ENCODE measurements around the gene CCDC12. TPM values are rescaled to one million over a fixed set of nuclear protein-coding genes. Genes with fewer than 3 reads are reported as not detected.

CCDC12 gene
- total RNA-seq, 1 donor from 2014 or later = 33.0 TPM

DNA sequence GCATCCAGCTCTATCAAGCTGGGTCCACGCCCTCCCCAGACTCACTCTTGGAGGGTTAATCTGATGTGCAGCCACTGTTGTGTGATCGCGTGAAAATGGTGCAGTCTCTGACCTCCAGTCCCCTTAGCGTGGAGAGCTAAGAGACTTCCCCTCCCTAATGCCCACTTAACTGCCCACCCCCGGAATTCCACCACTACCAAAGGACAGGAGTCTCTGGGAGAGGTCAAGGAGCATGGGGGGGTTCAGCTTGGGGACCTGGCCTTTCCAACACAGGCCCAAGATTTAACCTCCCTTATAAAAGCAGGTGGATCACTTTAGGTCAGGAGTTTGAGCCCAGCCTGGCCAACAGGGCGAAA is 48.8 kb downstream of the CCDC12 start:
- Histone ChIP-seq H3K36me3 (ENCODE audit: control insufficient read depth, insufficient read depth, low read length) (peaks cover 4% of the 10 kb centered on the region), H3K27me3 (ENCODE audit: control insufficient read depth, insufficient read depth, low read length) (no peaks in the 10 kb centered on the region), H3K4me3 (ENCODE audit: low read depth, low read length) (no peak overlapping the region)
- DNase-seq (ENCODE audit: low read depth) = no peak
- TF ChIP-seq, protein P1, sequence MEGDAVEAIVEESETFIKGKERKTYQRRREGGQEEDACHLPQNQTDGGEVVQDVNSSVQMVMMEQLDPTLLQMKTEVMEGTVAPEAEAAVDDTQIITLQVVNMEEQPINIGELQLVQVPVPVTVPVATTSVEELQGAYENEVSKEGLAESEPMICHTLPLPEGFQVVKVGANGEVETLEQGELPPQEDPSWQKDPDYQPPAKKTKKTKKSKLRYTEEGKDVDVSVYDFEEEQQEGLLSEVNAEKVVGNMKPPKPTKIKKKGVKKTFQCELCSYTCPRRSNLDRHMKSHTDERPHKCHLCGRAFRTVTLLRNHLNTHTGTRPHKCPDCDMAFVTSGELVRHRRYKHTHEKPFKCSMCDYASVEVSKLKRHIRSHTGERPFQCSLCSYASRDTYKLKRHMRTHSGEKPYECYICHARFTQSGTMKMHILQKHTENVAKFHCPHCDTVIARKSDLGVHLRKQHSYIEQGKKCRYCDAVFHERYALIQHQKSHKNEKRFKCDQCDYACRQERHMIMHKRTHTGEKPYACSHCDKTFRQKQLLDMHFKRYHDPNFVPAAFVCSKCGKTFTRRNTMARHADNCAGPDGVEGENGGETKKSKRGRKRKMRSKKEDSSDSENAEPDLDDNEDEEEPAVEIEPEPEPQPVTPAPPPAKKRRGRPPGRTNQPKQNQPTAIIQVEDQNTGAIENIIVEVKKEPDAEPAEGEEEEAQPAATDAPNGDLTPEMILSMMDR (IDR thresholded peaks at IDR 0.05; ENCODE audit: insufficient read depth, low read length, poor library complexity, severe bottlenecking) = no peak

DNA sequence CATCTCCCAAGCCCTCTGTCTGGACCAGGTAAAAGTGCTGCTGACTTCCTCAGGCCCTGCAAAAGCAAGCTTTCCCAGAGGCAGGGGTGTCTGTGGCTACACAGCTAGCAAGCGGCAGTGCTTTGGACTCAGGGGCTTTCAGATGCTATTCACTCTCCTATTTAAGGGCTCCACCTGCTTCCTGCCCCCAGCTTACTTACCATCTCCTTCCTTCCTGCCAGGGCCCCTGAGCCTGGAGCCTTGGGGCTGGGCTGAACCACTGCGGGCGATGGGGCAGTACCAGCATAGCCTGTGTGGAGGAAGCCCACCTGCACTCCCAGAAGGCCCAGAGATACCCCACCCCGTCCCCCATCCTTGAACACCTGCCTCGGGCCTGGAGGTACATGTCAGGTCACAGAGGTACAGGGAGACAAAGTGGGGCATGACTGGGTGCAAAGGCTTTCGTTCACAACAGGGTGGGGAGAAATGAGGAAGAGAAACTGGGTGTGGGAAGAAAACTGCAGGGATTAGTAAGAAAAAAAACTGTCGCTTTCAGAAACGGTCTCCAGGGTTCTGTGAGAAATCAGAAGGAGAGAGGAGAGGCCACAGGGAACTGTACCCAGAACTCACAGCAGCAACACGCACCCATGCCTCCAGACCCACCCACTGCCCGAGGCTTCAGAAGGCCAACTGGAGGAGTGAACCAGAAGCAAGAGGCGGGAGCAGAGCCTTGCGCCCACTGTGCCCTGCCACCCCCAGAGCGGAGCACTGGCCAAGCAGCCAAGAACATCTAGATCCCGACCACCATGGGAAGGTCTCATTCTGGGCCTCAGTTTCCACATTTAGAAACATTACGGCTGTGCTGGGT is 49.5 kb downstream of the CCDC12 start:
- H3K27me3 ChIP-seq (ENCODE audit: control insufficient read depth, insufficient read depth, low read length) = no peaks in the 10 kb centered on the region
- H3K4me3 ChIP-seq (ENCODE audit: low read depth, low read length) = no peak overlapping the region
- H3K36me3 ChIP-seq (ENCODE audit: control insufficient read depth, insufficient read depth, low read length) = peaks cover 4% of the 10 kb centered on the region
- DNase-seq (ENCODE audit: low read depth) = no peak
- TF ChIP-seq, protein P1 (IDR thresholded peaks at IDR 0.05; ENCODE audit: insufficient read depth, low read length, poor library complexity, severe bottlenecking) = no peak

GRCh38 chr3:46926447-46926846 is 50.1 kb downstream of the CCDC12 start:
- Histone ChIP-seq H3K36me3 (ENCODE audit: control insufficient read depth, insufficient read depth, low read length) (peaks cover 5% of the 10 kb centered on the region), H3K4me3 (ENCODE audit: low read depth, low read length) (no peak overlapping the region), H3K27me3 (ENCODE audit: control insufficient read depth, insufficient read depth, low read length) (no peaks in the 10 kb centered on the region)
- TF ChIP-seq, protein P1 (IDR thresholded peaks at IDR 0.05; ENCODE audit: insufficient read depth, low read length, poor library complexity, severe bottlenecking) = no peak
- no peak for DNase-seq (ENCODE audit: low read depth)

DNA sequence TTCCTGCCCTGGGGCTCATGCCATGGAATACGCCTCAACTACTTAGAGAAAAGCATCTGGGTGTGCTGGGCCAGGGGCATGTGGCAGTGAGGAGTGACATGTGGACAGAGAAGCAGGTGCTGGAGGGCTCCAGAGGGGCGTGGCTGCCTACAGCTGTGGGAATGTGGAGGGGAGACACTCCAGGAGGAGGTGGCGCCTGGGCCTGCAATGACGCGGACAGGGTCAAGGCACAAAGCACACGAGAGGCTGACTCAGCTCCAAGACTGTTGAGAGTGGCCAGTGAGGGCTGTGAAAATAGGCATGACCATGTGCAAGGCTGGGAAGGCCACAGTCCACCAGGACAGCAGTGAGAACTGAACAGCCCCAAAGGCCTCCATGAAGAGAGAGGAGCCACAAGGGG is 50.5 kb downstream of the CCDC12 start:
- Histone ChIP-seq H3K4me3 (ENCODE audit: low read depth, low read length) (no peak overlapping the region), H3K36me3 (ENCODE audit: control insufficient read depth, insufficient read depth, low read length) (peaks cover 5% of the 10 kb centered on the region), H3K27me3 (ENCODE audit: control insufficient read depth, insufficient read depth, low read length) (no peaks in the 10 kb centered on the region)
- no peak for DNase-seq (ENCODE audit: low read depth)
- TF ChIP-seq, protein P1 (IDR thresholded peaks at IDR 0.05; ENCODE audit: insufficient read depth, low read length, poor library complexity, severe bottlenecking) = no peak

GRCh38 chr3:46925585-46925934 is 51.0 kb downstream of the CCDC12 start:
- no peak overlapping the region for H3K4me3 ChIP-seq (ENCODE audit: low read depth, low read length)
- TF ChIP-seq, protein P1 (IDR thresholded peaks at IDR 0.05; ENCODE audit: insufficient read depth, low read length, poor library complexity, severe bottlenecking) = no peak
- peaks cover 6% of the 10 kb centered on the region for H3K36me3 ChIP-seq (ENCODE audit: control insufficient read depth, insufficient read depth, low read length)
- H3K27me3 ChIP-seq (ENCODE audit: control insufficient read depth, insufficient read depth, low read length) = no peaks in the 10 kb centered on the region
- DNase-seq (ENCODE audit: low read depth) = no peak

All from kidney epithelial cell (primary cell).